ENCODE measurements around the gene ZNF232. TPM values are rescaled to one million over a fixed set of nuclear protein-coding genes. Genes with fewer than 3 reads are reported as not detected.
"Not testable (repeated sequence)": the region's sequence is repeated elsewhere in the genome, so short reads cannot be mapped to it uniquely, and the experiment has no call there.

The ZNF232 gene
- total RNA-seq, 1 experiment from 2014 or later = 7.1 TPM

GRCh38 chr17:5131799-5132502, 20.3 kb upstream of the ZNF232 start:
- in situ Hi-C loops (cut with HindIII; ENCODE audit: low pct_unique_long_range_greater_than_20kb, low sequenced_read_pairs); DNase-seq (ENCODE audit: low read depth, low spot score): not testable (repeated sequence)

DNA sequence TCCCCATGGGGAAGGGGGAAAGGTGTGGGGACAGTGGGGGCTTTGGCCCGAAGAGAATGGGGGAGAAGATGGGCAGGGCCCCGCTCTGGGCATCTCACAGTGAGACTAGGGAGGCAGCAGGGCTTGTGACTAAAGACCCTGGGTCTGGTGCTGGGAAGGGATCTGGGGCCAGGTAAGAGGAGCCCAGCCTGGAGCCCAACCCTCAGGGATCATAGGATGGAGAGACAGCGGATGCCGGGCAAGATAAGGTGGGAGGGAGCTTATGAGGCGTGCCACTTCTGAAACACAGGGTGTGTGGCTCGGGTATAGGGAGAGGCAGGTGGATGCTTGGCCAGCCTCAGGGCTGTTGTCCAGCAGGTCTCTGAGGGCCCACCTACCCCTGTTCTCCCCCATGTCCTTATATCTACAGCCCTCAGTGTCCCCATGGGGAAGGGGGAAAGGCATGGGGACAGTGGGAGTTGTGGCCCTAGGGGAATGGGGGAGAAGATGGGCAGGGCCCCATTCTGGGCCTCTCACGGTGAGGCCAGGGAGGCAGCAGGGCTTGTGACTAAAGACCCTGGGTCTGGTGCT, 19.6 kb upstream of the ZNF232 start:
- in situ Hi-C loops (cut with HindIII; ENCODE audit: low pct_unique_long_range_greater_than_20kb, low sequenced_read_pairs) = no loop called here
- no peak for DNase-seq (ENCODE audit: low read depth, low spot score)

DNA sequence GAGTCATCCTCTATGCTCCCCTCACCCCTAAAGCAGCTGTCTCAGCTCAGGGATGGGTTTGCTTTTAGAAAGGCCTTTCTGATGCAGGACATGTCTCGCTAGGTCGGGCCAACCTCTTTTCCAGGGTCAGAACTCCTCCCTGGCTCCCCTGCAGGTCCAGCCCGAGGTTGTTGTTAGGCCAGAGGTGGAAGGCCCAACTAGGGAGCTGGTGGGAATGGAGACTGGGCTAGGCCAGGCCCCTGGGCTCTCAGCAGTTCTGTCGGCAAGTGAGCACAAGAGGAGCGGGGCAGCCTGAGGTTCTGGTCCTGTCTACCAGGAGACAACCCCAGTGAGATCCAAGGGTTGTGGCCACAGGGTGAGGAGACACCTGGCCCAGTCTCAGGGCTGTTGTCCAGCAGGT, 19.0 kb upstream of the ZNF232 start:
- DNase-seq (ENCODE audit: low read depth, low spot score); in situ Hi-C loops (cut with HindIII; ENCODE audit: low pct_unique_long_range_greater_than_20kb, low sequenced_read_pairs): not testable (repeated sequence)

GRCh38 chr17:5130261-5130660, 18.6 kb upstream of the ZNF232 start:
- DNase-seq (ENCODE audit: low read depth, low spot score); in situ Hi-C loops (cut with HindIII; ENCODE audit: low pct_unique_long_range_greater_than_20kb, low sequenced_read_pairs): not testable (repeated sequence)

DNA sequence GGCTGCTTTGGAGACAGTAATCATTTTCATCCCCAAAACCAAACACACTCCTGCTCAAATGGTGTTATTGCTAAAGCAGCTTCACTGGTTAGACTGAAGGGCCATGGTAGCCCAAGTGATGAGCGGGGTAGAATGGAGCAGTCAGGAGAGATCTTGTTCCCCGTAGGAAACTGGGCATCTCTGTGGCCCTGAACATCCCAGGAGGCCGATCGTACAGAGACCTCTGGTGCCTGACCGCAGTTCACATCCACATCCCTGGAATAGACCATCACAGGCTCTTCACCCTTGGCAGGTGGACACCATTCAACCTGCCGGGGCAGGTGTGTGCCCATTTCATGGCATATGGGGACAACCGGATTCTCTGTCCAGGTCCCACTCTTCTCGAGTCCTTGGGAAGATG, 18.1 kb upstream of the ZNF232 start:
- DNase-seq (ENCODE audit: low read depth, low spot score); in situ Hi-C loops (cut with HindIII; ENCODE audit: low pct_unique_long_range_greater_than_20kb, low sequenced_read_pairs): not testable (repeated sequence)

GRCh38 chr17:5128905-5129535, 17.3 kb upstream of the ZNF232 start:
- in situ Hi-C loops (cut with HindIII; ENCODE audit: low pct_unique_long_range_greater_than_20kb, low sequenced_read_pairs) = no loop called here

DNA sequence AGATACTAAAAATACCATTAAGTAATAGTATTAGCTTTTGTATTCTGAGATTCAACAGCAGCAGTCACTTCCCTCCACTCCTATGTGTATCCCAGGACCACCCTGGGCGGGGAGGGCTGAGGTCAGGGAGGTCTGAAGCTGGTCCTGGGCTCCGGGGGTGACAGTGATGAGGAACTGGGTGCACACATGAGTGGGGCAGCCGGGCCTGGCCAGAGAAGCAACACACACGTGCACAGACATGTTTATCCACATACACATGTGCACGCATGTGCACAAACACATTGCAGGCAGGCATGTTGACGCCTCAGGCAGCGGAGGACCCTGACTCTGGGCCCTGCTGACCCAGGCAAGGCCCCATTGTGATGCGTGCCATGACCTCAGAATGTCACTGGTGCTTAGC, 16.7 kb upstream of the ZNF232 start:
- in situ Hi-C loops (cut with HindIII; ENCODE audit: low pct_unique_long_range_greater_than_20kb, low sequenced_read_pairs); DNase-seq (ENCODE audit: low read depth, low spot score): not testable (repeated sequence)

More at GRCh38 chr17:5128905-5129535, 17.3 kb upstream of the ZNF232 start:
- DNase-seq (ENCODE audit: low read depth, low spot score) = no peak

DNA sequence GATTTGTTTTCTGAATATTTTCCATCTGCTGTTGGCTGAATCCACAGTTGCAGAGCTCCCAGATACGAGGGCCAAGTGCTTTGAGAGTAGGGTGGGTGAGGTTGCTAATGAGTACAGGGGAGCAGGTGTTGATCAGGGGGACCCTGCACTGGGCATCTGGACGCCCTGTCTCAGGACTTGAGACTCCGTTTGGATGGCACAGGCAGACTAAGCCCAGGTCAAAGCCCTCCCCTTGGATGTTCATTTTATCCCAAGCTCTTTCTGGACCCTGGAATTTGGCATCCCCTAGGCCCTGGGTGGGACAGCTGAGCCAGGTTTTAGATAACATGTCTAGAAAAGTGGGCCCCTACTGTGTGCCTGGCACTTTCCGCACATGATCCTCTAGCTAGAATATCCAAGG, 16.2 kb upstream of the ZNF232 start:
- no peak for DNase-seq (ENCODE audit: low read depth, low spot score)
- in situ Hi-C loops (cut with HindIII; ENCODE audit: low pct_unique_long_range_greater_than_20kb, low sequenced_read_pairs) = no loop called here

GRCh38 chr17:5126719-5127488, 15.2 kb upstream of the ZNF232 start:
- in situ Hi-C loops (cut with HindIII; ENCODE audit: low pct_unique_long_range_greater_than_20kb, low sequenced_read_pairs) = no loop called here
- DNase-seq (ENCODE audit: low read depth, low spot score) = no peak

GRCh38 chr17:5124896-5125295, 13.2 kb upstream of the ZNF232 start:
- peak; percentile 38 for DNase-seq (ENCODE audit: low read depth, low spot score)
- in situ Hi-C loops (cut with HindIII; ENCODE audit: low pct_unique_long_range_greater_than_20kb, low sequenced_read_pairs) = not testable (repeated sequence)

GRCh38 chr17:5124125-5124760, 12.6 kb upstream of the ZNF232 start:
- in situ Hi-C loops (cut with HindIII; ENCODE audit: low pct_unique_long_range_greater_than_20kb, low sequenced_read_pairs); DNase-seq (ENCODE audit: low read depth, low spot score): not testable (repeated sequence)

DNA sequence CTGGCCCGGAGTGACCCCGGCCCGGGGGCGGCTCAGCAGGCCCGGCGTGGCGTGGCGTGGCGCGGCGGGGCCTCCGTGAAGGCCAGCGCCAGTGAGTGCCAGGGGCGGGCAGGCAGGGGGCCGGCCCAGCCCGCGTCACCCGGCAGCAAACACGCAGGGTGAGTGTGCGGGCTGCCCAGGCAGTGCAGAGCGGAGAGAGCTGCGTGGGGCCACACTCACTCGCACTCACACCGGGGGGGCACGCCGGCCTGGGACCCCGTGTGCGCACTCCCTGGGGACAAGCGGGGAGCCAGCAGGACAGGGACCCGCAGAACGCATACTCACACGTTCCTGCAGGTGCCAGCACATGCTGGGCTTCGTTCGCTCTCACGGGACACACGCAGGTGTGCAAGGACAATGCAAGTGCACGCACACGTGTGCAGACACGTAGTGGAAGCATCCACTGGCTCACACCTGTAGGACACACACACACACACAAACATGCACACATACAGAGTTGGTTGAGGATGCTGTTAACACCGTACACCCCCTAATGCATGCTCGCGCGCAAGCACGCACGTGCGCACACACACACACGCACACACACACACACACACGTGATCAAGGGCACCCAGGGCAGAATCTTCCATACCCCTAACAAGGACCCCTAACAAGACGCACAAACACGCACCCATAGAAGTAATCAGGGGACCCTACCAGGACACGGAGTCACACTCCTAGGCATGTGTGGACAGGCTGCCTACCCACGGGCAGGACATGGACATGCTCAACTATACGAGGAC, 11.9 kb upstream of the ZNF232 start:
- in situ Hi-C loops (cut with HindIII; ENCODE audit: low pct_unique_long_range_greater_than_20kb, low sequenced_read_pairs) = no loop called here
- DNase-seq (ENCODE audit: low read depth, low spot score) = no peak

DNA sequence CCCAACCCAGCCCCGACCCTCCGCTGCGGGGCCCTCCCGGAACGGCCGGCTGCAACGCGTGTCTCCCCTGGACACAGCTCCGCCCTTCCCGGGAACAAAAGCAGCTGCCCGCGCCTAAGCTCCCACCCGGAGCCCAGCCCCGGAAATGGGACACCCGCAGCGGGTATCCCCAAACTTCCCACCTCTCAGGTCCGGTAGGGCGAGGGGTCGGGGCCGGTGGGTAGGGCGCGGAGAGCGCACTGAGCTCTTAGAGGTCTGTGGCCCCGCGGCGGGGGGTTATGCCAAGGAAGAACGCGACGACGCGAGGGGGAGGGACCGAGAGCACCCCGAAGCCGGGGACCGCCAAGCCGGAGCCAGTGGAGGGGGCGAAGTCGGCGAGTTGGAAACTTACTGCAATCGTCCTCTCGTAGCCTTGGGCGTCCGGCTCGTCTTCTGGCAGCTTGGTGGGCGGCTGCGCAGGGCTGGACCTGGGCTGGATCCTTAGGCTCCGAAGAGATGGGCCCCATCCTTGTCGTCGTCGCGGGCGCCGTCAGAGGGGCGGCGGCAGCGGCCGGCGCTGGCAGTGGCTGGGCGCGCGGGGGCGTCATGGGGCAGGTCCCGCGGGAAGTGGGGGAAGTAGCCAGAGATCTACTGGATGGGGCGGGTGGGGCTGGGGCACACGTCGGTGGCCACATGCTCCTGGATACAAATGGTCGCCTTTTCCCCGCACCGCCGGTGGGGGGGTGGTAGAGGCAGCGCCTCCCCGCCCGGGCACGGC, 11.1 kb upstream of the ZNF232 start:
- in situ Hi-C loops (cut with HindIII; ENCODE audit: low pct_unique_long_range_greater_than_20kb, low sequenced_read_pairs) = no loop called here
- DNase-seq (ENCODE audit: low read depth, low spot score) = no peak

- in situ Hi-C loops (cut with HindIII; ENCODE audit: low pct_unique_long_range_greater_than_20kb, low sequenced_read_pairs) = not testable (repeated sequence)
Measured at GRCh38 chr17:5122056-5122455, 10.4 kb upstream of the ZNF232 start.

DNA sequence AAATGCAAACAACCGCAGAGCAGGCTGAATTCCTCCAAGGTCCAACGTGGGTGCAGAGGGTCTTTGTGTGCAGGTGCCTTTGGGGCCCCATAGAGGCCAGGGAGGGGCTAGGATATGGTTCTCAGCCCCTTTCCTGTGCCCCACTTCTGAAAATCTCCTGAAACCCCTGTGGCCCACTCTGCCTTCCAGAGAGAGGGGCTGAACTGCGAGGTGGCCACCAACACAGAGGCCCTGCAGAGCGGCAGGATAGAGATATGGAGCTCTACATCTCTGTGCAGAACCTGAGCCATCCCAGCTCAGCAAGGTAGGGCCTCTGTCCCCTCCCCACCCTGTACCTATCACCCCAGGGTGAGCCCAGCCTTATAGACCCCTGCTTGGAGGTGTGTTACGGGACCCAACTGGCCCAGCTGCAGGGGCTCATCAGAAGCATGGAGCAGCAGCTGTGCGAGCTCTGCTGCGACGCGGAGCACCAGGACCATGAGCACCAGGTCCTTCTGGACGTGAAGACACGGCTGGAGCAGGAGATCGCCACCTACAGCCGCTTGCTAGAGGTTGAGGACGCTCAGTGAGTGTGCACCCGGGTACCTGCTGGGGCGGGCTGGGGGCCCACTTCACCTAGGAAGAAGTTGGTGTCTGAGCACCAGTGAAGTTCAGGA, 9.6 kb upstream of the ZNF232 start:
- in situ Hi-C loops (cut with HindIII; ENCODE audit: low pct_unique_long_range_greater_than_20kb, low sequenced_read_pairs) = no loop called here

More at GRCh38 chr17:5122056-5122455, 10.4 kb upstream of the ZNF232 start:
- DNase-seq (ENCODE audit: low read depth, low spot score) = not testable (repeated sequence)

More for the DNA sequence above, 9.6 kb upstream of the ZNF232 start:
- DNase-seq (ENCODE audit: low read depth, low spot score) = no peak

All from SK-MEL-5 (cell line).